Measurements from ENCODE around the gene HS3ST3A1. TPM values are rescaled to one million over a fixed set of nuclear protein-coding genes. Genes with fewer than 3 reads are reported as not detected.

HS3ST3A1 gene
- total and polyA plus RNA-seq, 10 donors: 1.9 to 25.9 (median 16.4) TPM

GRCh38 chr17:13465678-13466077 lies 136.1 kb downstream of the HS3ST3A1 start:
- intact Hi-C loops (cut with DNase I; ENCODE audit: low total_unique reads): no loop called here
- no peaks in the 10 kb centered on the region for H3K36me3 ChIP-seq
- H3K27me3 ChIP-seq (replicated peaks in 1 of 7): no peaks in the 10 kb centered on the region
- 83 to 96% (median 87%) methylated on average over 3 of the region's 3 CpGs for WGBS, 5 donors
- no peak for DNase-seq
- no peaks in the 10 kb centered on the region for H3K4me1 ChIP-seq
- H3K27ac ChIP-seq: no peak overlapping the region
- TF ChIP-seq POLR2AphosphoS5 (IDR thresholded peaks at IDR 0.05) (no peak), POLR2A (IDR thresholded peaks at IDR 0.05) (no peak), CTCF (IDR thresholded peaks at IDR 0.05 in 8 of 11, conservative IDR thresholded peaks at IDR 0.05 in 3 of 11) (no peak)
- H3K9me3 ChIP-seq: no peaks in the 10 kb centered on the region
- H3K4me3 ChIP-seq: no peak overlapping the region

- H3K9me3 ChIP-seq: no peaks in the 10 kb centered on the region
- no peak overlapping the region for H3K4me3 ChIP-seq
- DNase-seq: no peak
- H3K4me1 ChIP-seq: no peaks in the 10 kb centered on the region
- no peak for TF ChIP-seq CTCF (IDR thresholded peaks at IDR 0.05 in 8 of 11, conservative IDR thresholded peaks at IDR 0.05 in 3 of 11)
- TF ChIP-seq POLR2A (IDR thresholded peaks at IDR 0.05): no peak
- no peak for TF ChIP-seq POLR2AphosphoS5 (IDR thresholded peaks at IDR 0.05)
- intact Hi-C loops (cut with DNase I; ENCODE audit: low total_unique reads): no loop called here
- H3K27me3 ChIP-seq (replicated peaks in 1 of 7): no peaks in the 10 kb centered on the region
- WGBS, 5 donors: 51 to 72% (median 69%) methylated on average over 8 of the region's 8 CpGs
- H3K36me3 ChIP-seq: no peaks in the 10 kb centered on the region
- H3K27ac ChIP-seq: peak overlapping the region in 5 of 8 donors; percentile 42 to 63 (median 54)
These were observed 139.0 kb downstream of the HS3ST3A1 start for GRCh38 chr17:13462673-13463124.

GRCh38 chr17:13462146-13462545 lies 139.6 kb downstream of the HS3ST3A1 start:
- no peak for TF ChIP-seq CTCF (IDR thresholded peaks at IDR 0.05 in 8 of 11, conservative IDR thresholded peaks at IDR 0.05 in 3 of 11)
- no peak for TF ChIP-seq POLR2AphosphoS5 (IDR thresholded peaks at IDR 0.05)
- TF ChIP-seq POLR2A (IDR thresholded peaks at IDR 0.05): no peak
- Histone ChIP-seq H3K4me3 (no peak overlapping the region), H3K36me3 (no peaks in the 10 kb centered on the region), H3K4me1 (no peaks in the 10 kb centered on the region), H3K27ac (peak overlapping the region in 5 of 8 donors; percentile 42 to 63 (median 54)), H3K27me3 (replicated peaks in 1 of 7) (no peaks in the 10 kb centered on the region), H3K9me3 (no peaks in the 10 kb centered on the region)
- intact Hi-C loops (cut with DNase I; ENCODE audit: low total_unique reads): no loop called here
- DNase-seq: no peak
- WGBS, 5 donors: 92 to 100% (median 97%) methylated on average over 1 of the region's 1 CpG

- no peaks in the 10 kb centered on the region for H3K9me3 ChIP-seq
- no peak overlapping the region for H3K27ac ChIP-seq
- DNase-seq: no peak
- intact Hi-C loops (cut with DNase I; ENCODE audit: low total_unique reads): no loop called here
- H3K4me3 ChIP-seq: no peak overlapping the region
- TF ChIP-seq CTCF (IDR thresholded peaks at IDR 0.05 in 8 of 11, conservative IDR thresholded peaks at IDR 0.05 in 3 of 11): no peak
- no peak for TF ChIP-seq POLR2AphosphoS5 (IDR thresholded peaks at IDR 0.05)
- TF ChIP-seq POLR2A (IDR thresholded peaks at IDR 0.05): no peak
- no peaks in the 10 kb centered on the region for H3K27me3 ChIP-seq (replicated peaks in 1 of 7)
- no peaks in the 10 kb centered on the region for H3K4me1 ChIP-seq
- 61 to 75% (median 68%) methylated on average over 3 of the region's 3 CpGs for WGBS, 5 donors
- no peaks in the 10 kb centered on the region for H3K36me3 ChIP-seq
These were observed 141.3 kb downstream of the HS3ST3A1 start for GRCh38 chr17:13460261-13461000.
